ENCODE results near the gene AURKAIP1. TPM values are rescaled to one million over a fixed set of nuclear protein-coding genes. Genes with fewer than 3 reads are reported as not detected.

The AURKAIP1 gene
- total and polyA plus RNA-seq, 4 donors: 38.4 to 175 (median 97.7) TPM

GRCh38 chr1:1326075-1326605 lies 48.9 kb downstream of the AURKAIP1 start:
- Histone ChIP-seq H3K9me3 (ENCODE audit: control insufficient read depth in 4 of 4, low read length in 3 of 4) (no peaks in the 10 kb centered on the region), H3K36me3 (ENCODE audit: control insufficient read depth in 4 of 4, insufficient read depth in 3 of 4, low read depth in 1 of 4, low read length in 3 of 4) (peaks cover 0 to 11% (median 6%) of the 10 kb centered on the region in 4 donors), H3K4me3 (ENCODE audit: low read depth in 1 of 3, low read length in 3 of 3) (peak overlapping the region; percentile 78 to 85 (median 79)), H3K4me1 (ENCODE audit: control insufficient read depth in 4 of 4, insufficient read depth in 4 of 4, low read length in 3 of 4) (peaks cover 7 to 39% (median 26%) of the 10 kb centered on the region in 4 donors), H3K27me3 (ENCODE audit: control insufficient read depth in 4 of 4, insufficient read depth in 4 of 4, low read length in 3 of 4) (no peaks in the 10 kb centered on the region), H3K27ac (ENCODE audit: low read depth in 1 of 2, low read length in 2 of 2) (no peak overlapping the region), H3K9ac (ENCODE audit: low read depth in 1 of 2, low read length in 2 of 2) (no peak overlapping the region)
- DNase-seq (ENCODE audit: low spot score): no peak
- no peak for TF ChIP-seq EGR1 (IDR thresholded peaks at IDR 0.05; ENCODE audit: low read depth in 2 of 2)
- no peak for TF ChIP-seq YY1 (IDR thresholded peaks at IDR 0.05)
- TF ChIP-seq NR2F2 (IDR thresholded peaks at IDR 0.05): no peak
- no peak for TF ChIP-seq HNF4A (conservative IDR thresholded peaks at IDR 0.05)
- TF ChIP-seq GABPA (IDR thresholded peaks at IDR 0.05 in 1 of 2, conservative IDR thresholded peaks at IDR 0.05 in 1 of 2): no peak
- TF ChIP-seq RAD21 (IDR thresholded peaks at IDR 0.05): no peak
- no peak for TF ChIP-seq HNF4G (IDR thresholded peaks at IDR 0.05)
- WGBS: 64% methylated on average over 8 of the region's 8 CpGs

DNA sequence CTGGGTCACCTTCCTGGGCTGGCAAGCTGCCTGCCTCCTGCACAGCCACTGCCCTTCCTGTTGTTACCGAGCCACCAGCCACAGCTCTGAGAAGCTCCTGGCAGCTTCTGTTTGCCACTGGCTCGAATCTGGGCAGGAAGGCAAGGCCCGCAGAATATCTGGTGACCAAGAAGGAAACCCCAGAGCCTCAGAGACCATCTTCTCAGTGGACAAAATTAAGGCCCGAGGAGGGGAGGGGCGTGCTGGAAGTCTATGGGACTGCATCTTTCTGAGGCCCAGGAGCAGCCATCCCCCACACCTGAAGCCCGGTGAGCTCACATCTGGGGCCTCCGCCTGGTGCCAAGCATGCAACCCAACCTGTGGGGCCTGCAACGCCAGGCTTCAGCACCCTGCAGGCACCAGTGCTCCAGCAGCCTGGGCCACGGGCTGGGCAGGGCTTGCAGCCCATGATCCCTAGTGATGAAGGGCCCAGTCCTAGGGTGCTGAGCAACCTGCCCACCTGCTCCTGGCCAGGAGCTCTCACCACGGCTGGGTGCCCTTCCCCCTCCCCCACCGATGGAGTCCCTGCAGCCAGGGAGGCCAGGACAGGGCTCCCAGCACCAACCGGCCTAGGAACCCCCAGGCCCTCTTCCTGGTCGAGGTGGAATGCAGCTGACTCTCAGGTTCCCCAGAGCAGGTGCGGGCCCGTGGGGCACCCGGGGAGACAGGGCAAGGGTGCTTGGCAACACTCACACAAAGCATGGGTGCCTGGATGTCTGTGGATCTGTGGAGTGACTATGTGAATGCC lies 49.5 kb downstream of the AURKAIP1 start:
- Histone ChIP-seq H3K9ac (ENCODE audit: low read depth in 1 of 2, low read length in 2 of 2) (peak overlapping the region; percentile 4 to 83), H3K27me3 (ENCODE audit: control insufficient read depth in 4 of 4, insufficient read depth in 4 of 4, low read length in 3 of 4) (no peaks in the 10 kb centered on the region), H3K4me1 (ENCODE audit: control insufficient read depth in 4 of 4, insufficient read depth in 4 of 4, low read length in 3 of 4) (peaks cover 7 to 39% (median 26%) of the 10 kb centered on the region in 4 donors), H3K36me3 (ENCODE audit: control insufficient read depth in 4 of 4, insufficient read depth in 3 of 4, low read depth in 1 of 4, low read length in 3 of 4) (peaks cover 0 to 11% (median 6%) of the 10 kb centered on the region in 4 donors), H3K4me3 (ENCODE audit: low read depth in 1 of 3, low read length in 3 of 3) (peak overlapping the region; percentile 78 to 85 (median 79)), H3K9me3 (ENCODE audit: control insufficient read depth in 4 of 4, low read length in 3 of 4) (no peaks in the 10 kb centered on the region), H3K27ac (ENCODE audit: low read depth in 1 of 2, low read length in 2 of 2) (peak overlapping the region; percentile 75 to 84)
- WGBS: 20% methylated on average over 16 of the region's 16 CpGs
- TF ChIP-seq RAD21 (IDR thresholded peaks at IDR 0.05) (no peak), GABPA (IDR thresholded peaks at IDR 0.05 in 1 of 2, conservative IDR thresholded peaks at IDR 0.05 in 1 of 2) (peak in 1 of 2 donors; percentile 53), SP1 (IDR thresholded peaks at IDR 0.05) (peak; percentile 36)
- no peak for DNase-seq (ENCODE audit: low spot score)

DNA sequence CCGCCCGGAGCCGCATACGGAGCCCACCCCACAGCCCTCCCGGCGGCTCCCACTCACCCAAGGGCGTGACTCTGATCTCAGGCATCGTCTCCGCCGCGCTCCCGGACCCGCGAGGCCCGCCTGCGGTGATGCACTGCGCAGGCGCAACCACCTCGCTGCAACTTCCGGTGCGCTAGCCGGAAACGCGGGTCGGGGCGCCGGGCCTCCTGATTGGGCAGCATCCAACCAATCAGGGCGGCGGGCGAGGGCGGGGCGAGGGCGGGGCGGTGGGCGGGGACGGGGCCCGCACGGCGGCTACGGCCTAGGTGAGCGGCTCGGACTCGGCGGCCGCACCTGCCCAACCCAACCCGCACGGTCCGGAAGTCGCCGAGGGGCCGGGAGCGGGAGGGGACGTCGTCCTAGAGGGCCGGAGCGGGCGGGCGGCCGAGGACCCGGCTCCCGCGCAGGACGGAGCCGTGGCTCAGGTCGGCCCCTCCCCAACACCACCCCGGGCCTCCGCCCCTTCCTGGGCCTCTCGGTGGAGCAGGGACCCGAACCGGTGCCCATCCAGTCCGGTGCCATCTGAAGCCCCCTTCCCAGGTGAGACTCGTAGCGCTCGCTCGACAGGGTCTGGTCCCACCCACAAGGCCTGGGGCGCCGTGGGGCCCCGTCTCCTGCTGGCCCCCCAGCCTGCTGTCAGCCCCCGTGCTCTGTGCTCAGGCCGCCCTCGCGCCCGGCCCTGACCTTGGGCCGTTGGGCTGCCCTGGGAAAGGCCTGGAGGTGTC lies 50.3 kb downstream of the AURKAIP1 start, which contains the start of the genes CPTP and INTS11:
CPTP (plus strand) TSS at position 279 of the 764 bp plus-strand sequence. CDS start 2,109 bp downstream, outside the sequence.
INTS11 (minus strand) TSS at position 137 of the 764 bp plus-strand sequence; CDS start at position 85, 52 bp downstream.
- H3K9ac ChIP-seq (ENCODE audit: low read depth in 1 of 2, low read length in 2 of 2): peak within 1 kb of the TSS; percentile 4 to 83
- WGBS: under 1% methylated on average over 84 of the region's 84 CpGs
- peaks cover 7 to 37% (median 26%) of the 10 kb centered on the region in 4 donors for H3K4me1 ChIP-seq (ENCODE audit: control insufficient read depth in 4 of 4, insufficient read depth in 4 of 4, low read length in 3 of 4)
- no peaks in the 10 kb centered on the region for H3K9me3 ChIP-seq (ENCODE audit: control insufficient read depth in 4 of 4, low read length in 3 of 4)
- peaks cover 2 to 11% (median 7%) of the 10 kb centered on the region in 4 donors for H3K36me3 ChIP-seq (ENCODE audit: control insufficient read depth in 4 of 4, insufficient read depth in 3 of 4, low read depth in 1 of 4, low read length in 3 of 4)
- no peaks in the 10 kb centered on the region for H3K27me3 ChIP-seq (ENCODE audit: control insufficient read depth in 4 of 4, insufficient read depth in 4 of 4, low read length in 3 of 4)
- peak; percentile 97 for DNase-seq (ENCODE audit: low spot score)
- peak within 1 kb of the TSS; percentile 79 to 89 (median 81) for H3K4me3 ChIP-seq (ENCODE audit: low read depth in 1 of 3, low read length in 3 of 3)
- peak within 1 kb of the TSS; percentile 75 to 84 for H3K27ac ChIP-seq (ENCODE audit: low read depth in 1 of 2, low read length in 2 of 2)
- TF ChIP-seq, protein P1, sequence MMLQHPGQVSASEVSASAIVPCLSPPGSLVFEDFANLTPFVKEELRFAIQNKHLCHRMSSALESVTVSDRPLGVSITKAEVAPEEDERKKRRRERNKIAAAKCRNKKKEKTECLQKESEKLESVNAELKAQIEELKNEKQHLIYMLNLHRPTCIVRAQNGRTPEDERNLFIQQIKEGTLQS (IDR thresholded peaks at IDR 0.05): no peak
- TF ChIP-seq HNF4A (conservative IDR thresholded peaks at IDR 0.05) (peak; percentile 66 to 71), JUND (IDR thresholded peaks at IDR 0.05) (no peak), ZBTB33 (IDR thresholded peaks at IDR 0.05) (no peak), RAD21 (IDR thresholded peaks at IDR 0.05) (no peak), TAF1 (conservative IDR thresholded peaks at IDR 0.05) (no peak), RXRA (IDR thresholded peaks at IDR 0.05) (peak; percentile 63 to 66), HNF4G (IDR thresholded peaks at IDR 0.05) (no peak), CTCF (IDR thresholded peaks at IDR 0.05; ENCODE audit: low read depth, low read length, missing input control) (no peak), EGR1 (IDR thresholded peaks at IDR 0.05; ENCODE audit: low read depth in 2 of 2) (no peak), FOXA2 (IDR thresholded peaks at IDR 0.05) (no peak), NR2F2 (IDR thresholded peaks at IDR 0.05) (peak; percentile 34)
- TF ChIP-seq, protein P2, sequence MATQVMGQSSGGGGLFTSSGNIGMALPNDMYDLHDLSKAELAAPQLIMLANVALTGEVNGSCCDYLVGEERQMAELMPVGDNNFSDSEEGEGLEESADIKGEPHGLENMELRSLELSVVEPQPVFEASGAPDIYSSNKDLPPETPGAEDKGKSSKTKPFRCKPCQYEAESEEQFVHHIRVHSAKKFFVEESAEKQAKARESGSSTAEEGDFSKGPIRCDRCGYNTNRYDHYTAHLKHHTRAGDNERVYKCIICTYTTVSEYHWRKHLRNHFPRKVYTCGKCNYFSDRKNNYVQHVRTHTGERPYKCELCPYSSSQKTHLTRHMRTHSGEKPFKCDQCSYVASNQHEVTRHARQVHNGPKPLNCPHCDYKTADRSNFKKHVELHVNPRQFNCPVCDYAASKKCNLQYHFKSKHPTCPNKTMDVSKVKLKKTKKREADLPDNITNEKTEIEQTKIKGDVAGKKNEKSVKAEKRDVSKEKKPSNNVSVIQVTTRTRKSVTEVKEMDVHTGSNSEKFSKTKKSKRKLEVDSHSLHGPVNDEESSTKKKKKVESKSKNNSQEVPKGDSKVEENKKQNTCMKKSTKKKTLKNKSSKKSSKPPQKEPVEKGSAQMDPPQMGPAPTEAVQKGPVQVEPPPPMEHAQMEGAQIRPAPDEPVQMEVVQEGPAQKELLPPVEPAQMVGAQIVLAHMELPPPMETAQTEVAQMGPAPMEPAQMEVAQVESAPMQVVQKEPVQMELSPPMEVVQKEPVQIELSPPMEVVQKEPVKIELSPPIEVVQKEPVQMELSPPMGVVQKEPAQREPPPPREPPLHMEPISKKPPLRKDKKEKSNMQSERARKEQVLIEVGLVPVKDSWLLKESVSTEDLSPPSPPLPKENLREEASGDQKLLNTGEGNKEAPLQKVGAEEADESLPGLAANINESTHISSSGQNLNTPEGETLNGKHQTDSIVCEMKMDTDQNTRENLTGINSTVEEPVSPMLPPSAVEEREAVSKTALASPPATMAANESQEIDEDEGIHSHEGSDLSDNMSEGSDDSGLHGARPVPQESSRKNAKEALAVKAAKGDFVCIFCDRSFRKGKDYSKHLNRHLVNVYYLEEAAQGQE (IDR thresholded peaks at IDR 0.05): peak; percentile 46
- TF ChIP-seq, protein P3, sequence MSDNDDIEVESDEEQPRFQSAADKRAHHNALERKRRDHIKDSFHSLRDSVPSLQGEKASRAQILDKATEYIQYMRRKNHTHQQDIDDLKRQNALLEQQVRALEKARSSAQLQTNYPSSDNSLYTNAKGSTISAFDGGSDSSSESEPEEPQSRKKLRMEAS (IDR thresholded peaks at IDR 0.05): no peak

Measured in liver (tissue), 9 donors.